Right lobe of liver (tissue), 4 donors: ENCODE measurements around the gene ERG28.

Source experiments
- CTCF ChIP-seq, 4 donors: fragments of 200-600 bp in 3 of 4; fragments of 450-650 bp in 1 of 4; IDR thresholded peaks; one replicate each; pipeline versions ENCODE4 v1.5.1 to v1.8.0; 2016 to 2022; ENCODE audit warnings: antibody characterized with exemption in 4 of 4, mild to moderate bottlenecking in 2 of 4
- POLR2A ChIP-seq: fragments of 450-650 bp; IDR thresholded peaks from one replicate; pipeline ENCODE4 v1.6.1; 2017; ENCODE audit warnings: antibody characterized with exemption, mild to moderate bottlenecking
- donor health status: DM: no; HTN: no; CAD: no.
- donor health status: DM: no; HTN: no; CAD: no.
- donor health status: DM: no; HTN: yes; CAD: no.

DNA sequence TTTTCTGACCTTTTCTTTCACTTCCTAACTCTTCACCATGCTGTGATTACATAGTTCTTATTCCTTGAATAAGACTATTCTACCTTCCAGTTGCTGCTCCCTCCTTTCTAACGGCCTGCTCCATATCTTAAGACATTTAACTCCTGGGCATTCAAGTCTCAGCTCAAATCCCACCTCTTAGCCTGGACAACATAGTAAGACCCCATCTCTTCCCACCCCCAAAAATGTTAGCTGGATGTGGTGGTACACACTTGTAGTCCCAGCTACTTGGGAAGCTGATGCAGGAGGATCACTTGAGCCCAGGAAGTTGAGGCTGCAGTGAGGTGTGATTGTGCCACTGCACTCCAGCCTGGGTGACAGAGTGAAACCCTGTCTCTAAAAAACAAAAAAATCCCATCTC, 10.9 kb downstream of the ERG28 start:
- TF ChIP-seq CTCF (IDR thresholded peaks at IDR 0.05) (no peak), POLR2A (no peak)
